PC-3 (cell line): Measurements from ENCODE around the gene TFEC. TPM values are rescaled to one million over a fixed set of nuclear protein-coding genes. Genes with fewer than 3 reads are reported as not detected.

Experiments
- ATAC-seq: fragments of 200-7000 bp; cut with Tn5 transposase; 2 replicates; pipeline ENCODE4 v1.9.1; 2020; ENCODE audit warnings: mild to moderate bottlenecking, moderate library complexity
- BruUV-seq: library from RNA; stranded (reverse); fragments of 400-500 nt; replicated peaks from 2 replicates; lab custom pipeline; 2021; lab: Mats Ljungman, UMichigan
- CTCF ChIA-PET: fragments of 300-600 bp; sonication (Branson Sonifier 250); formaldehyde crosslinking; loops from one replicate; lab custom pipeline; 2022; ENCODE audit warnings: antibody characterized with exemption; lab: Charles Lee
- POLR2A ChIA-PET: fragments of 300-600 bp; sonication (Branson Sonifier 250); formaldehyde crosslinking; loops from one replicate; lab custom pipeline; 2022; ENCODE audit warnings: antibody characterized with exemption; ENCODE audit not compliant: unreplicated experiment; lab: Charles Lee
- DNase-seq: peaks from one replicate; pipeline ENCODE4 v3.0.0-alpha.2; 2015
- H2AFZ ChIP-seq: fragments of 300-600 bp; sonication (generic); 2 replicates; pipeline ENCODE4 v1.6.0; 2016; ENCODE audit warnings: antibody characterized with exemption, low read length
- H3F3A ChIP-seq: fragments of 300-600 bp; sonication (generic); one replicate; pipeline ENCODE4 v1.6.0; 2017; ENCODE audit warnings: antibody characterized with exemption, low read length, control low read depth, mild to moderate bottlenecking; ENCODE audit not compliant: unreplicated experiment
- H3K27ac ChIP-seq: fragments of 300-600 bp; sonication (generic); 2 replicates; pipeline ENCODE4 v1.5.1; 2016; ENCODE audit warnings: mild to moderate bottlenecking, low read length
- H3K27me3 ChIP-seq: fragments of 300-600 bp; sonication (generic); 2 replicates; pipeline ENCODE4 v1.6.1; 2016; ENCODE audit warnings: low read length, mixed read lengths
- H3K36me3 ChIP-seq: fragments of 300-600 bp; sonication (generic); 2 replicates; pipeline ENCODE4 v1.6.1; 2016; ENCODE audit warnings: low read depth, mixed run types, low read length, mixed read lengths
- H3K4me1 ChIP-seq: fragments of 300-600 bp; sonication (generic); 2 replicates; pipeline ENCODE4 v1.5.1; 2016; ENCODE audit warnings: low read length; ENCODE audit not compliant: insufficient read depth
- H3K4me2 ChIP-seq: fragments of 300-600 bp; sonication (generic); 2 replicates; pipeline ENCODE4 v1.6.0; 2016; ENCODE audit warnings: low read length
- H3K4me3 ChIP-seq: fragments of 300-600 bp; sonication (generic); 2 replicates; pipeline ENCODE4 v1.5.1; 2016; ENCODE audit warnings: mild to moderate bottlenecking, low read length, mixed read lengths
- H3K79me2 ChIP-seq: fragments of 300-600 bp; sonication (generic); 2 replicates; pipeline ENCODE4 v1.6.1; 2017; ENCODE audit warnings: low read length, mixed read lengths
- H3K9ac ChIP-seq: fragments of 300-600 bp; sonication (generic); 2 replicates; pipeline ENCODE4 v1.6.0; 2016; ENCODE audit warnings: mild to moderate bottlenecking, low read length
- H3K9me2 ChIP-seq: fragments of 300-600 bp; sonication (generic); replicated peaks from 2 replicates; pipeline ENCODE4 v1.6.1; 2016; ENCODE audit warnings: mixed run types, low read length, mixed read lengths
- H3K9me3 ChIP-seq: fragments of 300-600 bp; sonication (generic); 2 replicates; pipeline ENCODE4 v1.6.1; 2016; ENCODE audit warnings: low read length, mixed read lengths
- H4K20me1 ChIP-seq: fragments of 300-600 bp; sonication (generic); 2 replicates; pipeline ENCODE4 v1.6.1; 2016; ENCODE audit warnings: low read length, mixed read lengths
- EZH2 ChIP-seq: fragments of 300-600 bp; sonication (generic); IDR thresholded peaks from one replicate; pipeline ENCODE4 v1.6.1; 2017; ENCODE audit warnings: antibody characterized with exemption, mild to moderate bottlenecking, low read length; ENCODE audit not compliant: unreplicated experiment
- EZH2phosphoT487 ChIP-seq: fragments of 300-600 bp; sonication (generic); IDR thresholded peaks from 2 replicates; pipeline ENCODE4 v1.6.1; 2018; ENCODE audit warnings: mild to moderate bottlenecking, antibody characterized with exemption, low read length, borderline replicate concordance
- intact Hi-C: fragments of 100-400 bp; cut with micrococcal nuclease; formaldehyde crosslinking; loops from 2 replicates; pipeline ENCODE4 v1.9.0; 2023
- total RNA-seq: library from RNA; depleted of rRNA; stranded (reverse); fragments of >200 nt; gene quantifications from 2 replicates; pipeline ENCODE4 v1.2.3, GENCODE V29; 2014
- TF ChIP-seq, protein P1 (sequence below): fragments of 300-600 bp; sonication (generic); conservative IDR thresholded peaks from 2 replicates; pipeline ENCODE4 v1.5.1; 2017; ENCODE audit warnings: antibody characterized with exemption, low read depth, mild to moderate bottlenecking, low read length

Gene TFEC
- total RNA-seq, 1 experiment from 2014 or later: 0.15 TPM

- Histone ChIP-seq H4K20me1 (no peaks in the 10 kb centered on the region), H3K27me3 (peaks cover 24% of the 10 kb centered on the region; the same call in 1 of the 2 replicates), H3K36me3 (no peaks in the 10 kb centered on the region), H3K4me1 (no peaks in the 10 kb centered on the region), H3K27ac (no peak overlapping the region), H2AFZ (no peak overlapping the region), H3K4me2 (no peak overlapping the region), H3K9ac (no peak overlapping the region), H3K9me3 (no peaks in the 10 kb centered on the region), H3F3A (no peaks in the 10 kb centered on the region), H3K9me2 (no peaks in the 10 kb centered on the region), H3K4me3 (no peak overlapping the region), H3K79me2 (no peaks in the 10 kb centered on the region)
- ChIA-PET POLR2A (no interaction called here), CTCF (no interaction called here)
- DNase-seq (no peak), ATAC-seq (no peak)
- no TSS peak for BruUV-seq
- TF ChIP-seq EZH2: no peak
- TF ChIP-seq, protein P1, sequence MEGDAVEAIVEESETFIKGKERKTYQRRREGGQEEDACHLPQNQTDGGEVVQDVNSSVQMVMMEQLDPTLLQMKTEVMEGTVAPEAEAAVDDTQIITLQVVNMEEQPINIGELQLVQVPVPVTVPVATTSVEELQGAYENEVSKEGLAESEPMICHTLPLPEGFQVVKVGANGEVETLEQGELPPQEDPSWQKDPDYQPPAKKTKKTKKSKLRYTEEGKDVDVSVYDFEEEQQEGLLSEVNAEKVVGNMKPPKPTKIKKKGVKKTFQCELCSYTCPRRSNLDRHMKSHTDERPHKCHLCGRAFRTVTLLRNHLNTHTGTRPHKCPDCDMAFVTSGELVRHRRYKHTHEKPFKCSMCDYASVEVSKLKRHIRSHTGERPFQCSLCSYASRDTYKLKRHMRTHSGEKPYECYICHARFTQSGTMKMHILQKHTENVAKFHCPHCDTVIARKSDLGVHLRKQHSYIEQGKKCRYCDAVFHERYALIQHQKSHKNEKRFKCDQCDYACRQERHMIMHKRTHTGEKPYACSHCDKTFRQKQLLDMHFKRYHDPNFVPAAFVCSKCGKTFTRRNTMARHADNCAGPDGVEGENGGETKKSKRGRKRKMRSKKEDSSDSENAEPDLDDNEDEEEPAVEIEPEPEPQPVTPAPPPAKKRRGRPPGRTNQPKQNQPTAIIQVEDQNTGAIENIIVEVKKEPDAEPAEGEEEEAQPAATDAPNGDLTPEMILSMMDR: no peak
- TF ChIP-seq EZH2phosphoT487: no peak
- intact Hi-C loops: no loop called here
Observed at GRCh38 chr7:115964799-115965198, 65.8 kb downstream of the TFEC start.

- no peaks in the 10 kb centered on the region for H4K20me1 ChIP-seq
- no peak overlapping the region for H3K9ac ChIP-seq
- no TSS peak for BruUV-seq
- no peaks in the 10 kb centered on the region for H3K4me1 ChIP-seq
- H3K79me2 ChIP-seq: no peaks in the 10 kb centered on the region
- H2AFZ ChIP-seq: no peak overlapping the region
- no peaks in the 10 kb centered on the region for H3F3A ChIP-seq
- no peak overlapping the region for H3K27ac ChIP-seq
- TF ChIP-seq, protein P1: no peak
- TF ChIP-seq EZH2phosphoT487 (no peak), EZH2 (no peak)
- ChIA-PET CTCF (no interaction called here), POLR2A (no interaction called here)
- no peak overlapping the region for H3K4me3 ChIP-seq
- H3K36me3 ChIP-seq: no peaks in the 10 kb centered on the region
- intact Hi-C loops: no loop called here
- H3K27me3 ChIP-seq: peaks cover 20% of the 10 kb centered on the region; the same call in 1 of the 2 replicates
- no peak overlapping the region for H3K4me2 ChIP-seq
- no peak for ATAC-seq
- DNase-seq: no peak
- H3K9me3 ChIP-seq: no peaks in the 10 kb centered on the region
- no peaks in the 10 kb centered on the region for H3K9me2 ChIP-seq
Observed at GRCh38 chr7:115962340-115962739, 68.2 kb downstream of the TFEC start.

- POLR2A ChIA-PET: no interaction called here
- Histone ChIP-seq H3K9me2 (no peaks in the 10 kb centered on the region), H3K36me3 (no peaks in the 10 kb centered on the region), H3K4me3 (no peak overlapping the region), H3K4me1 (no peaks in the 10 kb centered on the region), H3K4me2 (no peak overlapping the region), H4K20me1 (no peaks in the 10 kb centered on the region), H3K27ac (no peak overlapping the region), H3K27me3 (peaks cover 7% of the 10 kb centered on the region; the same call in 1 of the 2 replicates), H3K79me2 (no peaks in the 10 kb centered on the region), H3F3A (no peaks in the 10 kb centered on the region), H3K9me3 (no peaks in the 10 kb centered on the region), H2AFZ (no peak overlapping the region), H3K9ac (no peak overlapping the region)
- intact Hi-C loops: no loop called here
- CTCF ChIA-PET: no interaction called here
- ATAC-seq (no peak), DNase-seq (no peak)
- TF ChIP-seq EZH2phosphoT487: no peak
- TF ChIP-seq EZH2: no peak
- TF ChIP-seq, protein P1: no peak
- BruUV-seq: no TSS peak
Observed at GRCh38 chr7:115953592-115954255, 76.8 kb downstream of the TFEC start.
